HEK293 (cell line): ENCODE measurements around the gene PRAC1.

ENCODE experiments used
- CTCF ChIA-PET: fragments of 350-600 bp; formaldehyde crosslinking; extraction: SDS; loops from one replicate; lab custom pipeline; 2021; ENCODE audit warnings: antibody characterized with exemption; lab: Yijun Ruan, JAX
- POLR2A ChIA-PET: fragments of 300-600 bp; formaldehyde crosslinking; extraction: SDS; loops from one replicate; lab custom pipeline; 2020; ENCODE audit warnings: antibody characterized with exemption, inconsistent platforms; lab: Yijun Ruan, JAX
- H3K27ac ChIP-seq: fragments of 200-500 bp; sonication (Bioruptor generic); 2 replicates; pipeline ENCODE4 v1.5.1; 2014; ENCODE audit warnings: low read depth, low read length, control low read depth, inconsistent platforms; ENCODE audit errors: extremely low read depth
- H3K36me3 ChIP-seq, 2 experiments: fragments of 200-500 bp in 1 of 2; sonication (Bioruptor generic) in 1 of 2; 1 replicate in 1 of 2; 2 replicates in 1 of 2; pipeline ENCODE4 v1.5.1; 2014 to 2017; ENCODE audit warnings: inconsistent platforms in 2 of 2, low read length in 2 of 2; ENCODE audit not compliant: control insufficient read depth in 2 of 2, insufficient read depth in 1 of 2
- H3K4me1 ChIP-seq: fragments of 200-500 bp; sonication (Bioruptor generic); 2 replicates; pipeline ENCODE4 v1.5.1; 2014; ENCODE audit warnings: mild to moderate bottlenecking, low read length, inconsistent platforms; ENCODE audit not compliant: control insufficient read depth, insufficient read depth
- H3K4me3 ChIP-seq: 2 replicates; pipeline ENCODE4 v1.5.1; 2011; ENCODE audit warnings: low read depth, mild to moderate bottlenecking, control low read depth, low read length, moderate library complexity
- H3K9me3 ChIP-seq: fragments of 200-500 bp; sonication (Bioruptor generic); 2 replicates; pipeline ENCODE4 v1.5.1; 2014; ENCODE audit warnings: low read depth, low read length, inconsistent platforms; ENCODE audit not compliant: control insufficient read depth, insufficient read depth
- CTCF ChIP-seq: fragments of 450-650 bp; formaldehyde crosslinking; IDR thresholded peaks from 2 replicates; pipeline ENCODE4 v1.5.1; 2016; ENCODE audit warnings: missing biosample characterization, missing genetic modification characterization
- HOXC10 ChIP-seq: sonication (generic); formaldehyde crosslinking; IDR thresholded peaks from 2 replicates; pipeline ENCODE4 v1.8.1; 2023; ENCODE audit warnings: mild to moderate bottlenecking, missing genetic modification reagents
- HOXD13 ChIP-seq: sonication (generic); formaldehyde crosslinking; IDR thresholded peaks from 2 replicates; pipeline ENCODE4 v1.8.0; 2022; ENCODE audit warnings: missing genetic modification reagents, borderline replicate concordance
- KLF17 ChIP-seq: fragments of 450-650 bp; formaldehyde crosslinking; IDR thresholded peaks from 2 replicates; pipeline ENCODE4 v1.5.1; 2016; ENCODE audit warnings: missing biosample characterization, missing genetic modification characterization
- KLF9 ChIP-seq: fragments of 450-650 bp; formaldehyde crosslinking; IDR thresholded peaks from 2 replicates; pipeline ENCODE4 v1.5.1; 2016; ENCODE audit warnings: missing biosample characterization, missing genetic modification characterization, low read depth
- REPIN1 ChIP-seq: fragments of 450-650 bp; formaldehyde crosslinking; IDR thresholded peaks from 2 replicates; pipeline ENCODE4 v1.5.1; 2017; ENCODE audit warnings: missing biosample characterization, missing genetic modification characterization, low read depth
- YY2 ChIP-seq: fragments of 450-650 bp; formaldehyde crosslinking; IDR thresholded peaks from 2 replicates; pipeline ENCODE4 v1.5.1; 2016; ENCODE audit warnings: missing biosample characterization, missing genetic modification characterization
- ZBTB26 ChIP-seq: fragments of 450-650 bp; formaldehyde crosslinking; optimal IDR thresholded peaks from 2 replicates; pipeline ENCODE3; 2016; ENCODE audit warnings: missing biosample characterization, mild to moderate bottlenecking, missing genetic modification characterization
- ZBTB48 ChIP-seq: fragments of 450-650 bp; formaldehyde crosslinking; IDR thresholded peaks from 2 replicates; pipeline ENCODE4 v1.5.1; 2016; ENCODE audit warnings: missing biosample characterization, missing genetic modification characterization
- ZBTB7A ChIP-seq: fragments of 450-650 bp; formaldehyde crosslinking; IDR thresholded peaks from 2 replicates; pipeline ENCODE4 v1.5.1; 2016; ENCODE audit warnings: low read depth, missing biosample characterization, missing genetic modification characterization
- ZEB2 ChIP-seq: fragments of 450-650 bp; formaldehyde crosslinking; IDR thresholded peaks from 2 replicates; pipeline ENCODE4 v1.5.1; 2016; ENCODE audit warnings: missing biosample characterization, missing genetic modification characterization
- ZFP69B ChIP-seq: fragments of 450-650 bp; formaldehyde crosslinking; IDR thresholded peaks from 2 replicates; pipeline ENCODE4 v1.5.1; 2016; ENCODE audit warnings: missing biosample characterization, missing genetic modification characterization
- ZNF112 ChIP-seq: fragments of 450-650 bp; formaldehyde crosslinking; IDR thresholded peaks from 2 replicates; pipeline ENCODE4 v1.5.0; 2017; ENCODE audit warnings: missing biosample characterization, missing genetic modification characterization
- ZNF2 ChIP-seq: fragments of 450-650 bp; formaldehyde crosslinking; IDR thresholded peaks from 2 replicates; pipeline ENCODE4 v1.5.1; 2016; ENCODE audit warnings: missing biosample characterization, missing genetic modification characterization
- ZNF362 ChIP-seq: fragments of 450-650 bp; formaldehyde crosslinking; IDR thresholded peaks from 2 replicates; pipeline ENCODE4 v1.5.1; 2016; ENCODE audit warnings: missing biosample characterization, missing genetic modification characterization
- ZNF366 ChIP-seq: fragments of 450-650 bp; formaldehyde crosslinking; conservative IDR thresholded peaks from 2 replicates; pipeline ENCODE4 v1.5.1; 2016; ENCODE audit warnings: missing biosample characterization, missing genetic modification characterization
- ZNF529 ChIP-seq: fragments of 450-650 bp; formaldehyde crosslinking; IDR thresholded peaks from 2 replicates; pipeline ENCODE4 v1.5.1; 2017; ENCODE audit warnings: missing genetic modification characterization, missing biosample characterization; ENCODE audit not compliant: insufficient replicate concordance
- ZNF561 ChIP-seq: fragments of 450-650 bp; IDR thresholded peaks from 2 replicates; pipeline ENCODE4 v1.5.1; 2018; ENCODE audit warnings: missing biosample characterization, missing genetic modification characterization, borderline replicate concordance
- ZNF571 ChIP-seq: fragments of 450-650 bp; formaldehyde crosslinking; IDR thresholded peaks from 2 replicates; pipeline ENCODE4 v1.5.0; 2017; ENCODE audit warnings: missing biosample characterization, missing genetic modification characterization
- ZNF600 ChIP-seq: fragments of 450-650 bp; formaldehyde crosslinking; IDR thresholded peaks from 2 replicates; pipeline ENCODE4 v1.5.1; 2016; ENCODE audit warnings: missing biosample characterization, missing genetic modification characterization
- ZNF658 ChIP-seq: fragments of 450-650 bp; formaldehyde crosslinking; IDR thresholded peaks from 2 replicates; pipeline ENCODE4; 2016; ENCODE audit warnings: missing biosample characterization, missing genetic modification characterization
- ZNF664 ChIP-seq: fragments of 450-650 bp; formaldehyde crosslinking; IDR thresholded peaks from 2 replicates; pipeline ENCODE4 v1.5.1; 2016; ENCODE audit warnings: missing biosample characterization, missing genetic modification characterization
- ZNF785 ChIP-seq: fragments of 450-650 bp; formaldehyde crosslinking; IDR thresholded peaks from 2 replicates; pipeline ENCODE4 v1.5.1; 2016; ENCODE audit warnings: missing biosample characterization, missing genetic modification characterization
- ZNF843 ChIP-seq: fragments of 450-650 bp; formaldehyde crosslinking; IDR thresholded peaks from 2 replicates; pipeline ENCODE4 v1.5.1; 2016; ENCODE audit warnings: missing biosample characterization, missing genetic modification characterization
- TF ChIP-seq, protein P1 (sequence below): fragments of 450-650 bp; formaldehyde crosslinking; IDR thresholded peaks from 2 replicates; pipeline ENCODE4 v1.5.1; 2016; ENCODE audit warnings: missing biosample characterization, missing genetic modification characterization
- TF ChIP-seq, protein P2 (sequence below): fragments of 450-650 bp; formaldehyde crosslinking; IDR thresholded peaks from 2 replicates; pipeline ENCODE4 v1.5.1; 2017; ENCODE audit warnings: missing biosample characterization, missing genetic modification characterization

PRAC1 gene

DNA sequence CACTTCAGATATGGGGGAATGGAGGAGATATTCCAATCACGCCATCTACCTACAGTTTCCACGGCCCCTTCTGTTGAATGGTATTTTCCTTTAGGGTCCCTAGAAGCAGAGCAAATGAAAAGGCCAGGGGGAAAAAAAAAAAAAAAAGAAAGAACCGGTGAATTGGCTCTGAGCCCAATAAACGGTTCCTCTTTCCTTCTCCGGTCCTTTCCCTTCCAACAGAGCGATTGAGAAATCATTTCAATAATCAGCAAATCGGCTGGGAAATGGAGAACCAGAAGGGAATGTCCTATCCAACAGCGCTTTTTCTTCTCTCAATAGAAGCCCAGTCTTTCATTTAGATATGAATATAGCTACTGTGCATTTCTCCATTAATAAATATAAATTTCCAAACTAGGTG, 33.0 kb upstream of the PRAC1 start:
- Histone ChIP-seq H3K36me3 (no peaks in the 10 kb centered on the region), H3K9me3 (no peaks in the 10 kb centered on the region), H3K27ac (no peak overlapping the region), H3K4me3 (no peak overlapping the region), H3K4me1 (no peaks in the 10 kb centered on the region)
- no peak for TF ChIP-seq ZBTB26 (tag by site-specific recombination)
- TF ChIP-seq, protein P1, sequence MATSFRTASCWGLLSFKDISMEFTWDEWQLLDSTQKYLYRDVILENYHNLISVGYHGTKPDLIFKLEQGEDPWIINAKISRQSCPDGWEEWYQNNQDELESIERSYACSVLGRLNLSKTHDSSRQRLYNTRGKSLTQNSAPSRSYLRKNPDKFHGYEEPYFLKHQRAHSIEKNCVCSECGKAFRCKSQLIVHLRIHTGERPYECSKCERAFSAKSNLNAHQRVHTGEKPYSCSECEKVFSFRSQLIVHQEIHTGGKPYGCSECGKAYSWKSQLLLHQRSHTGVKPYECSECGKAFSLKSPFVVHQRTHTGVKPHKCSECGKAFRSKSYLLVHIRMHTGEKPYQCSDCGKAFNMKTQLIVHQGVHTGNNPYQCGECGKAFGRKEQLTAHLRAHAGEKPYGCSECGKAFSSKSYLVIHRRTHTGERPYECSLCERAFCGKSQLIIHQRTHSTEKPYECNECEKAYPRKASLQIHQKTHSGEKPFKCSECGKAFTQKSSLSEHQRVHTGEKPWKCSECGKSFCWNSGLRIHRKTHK (tag by site-specific recombination) = no peak
- TF ChIP-seq, protein P2, sequence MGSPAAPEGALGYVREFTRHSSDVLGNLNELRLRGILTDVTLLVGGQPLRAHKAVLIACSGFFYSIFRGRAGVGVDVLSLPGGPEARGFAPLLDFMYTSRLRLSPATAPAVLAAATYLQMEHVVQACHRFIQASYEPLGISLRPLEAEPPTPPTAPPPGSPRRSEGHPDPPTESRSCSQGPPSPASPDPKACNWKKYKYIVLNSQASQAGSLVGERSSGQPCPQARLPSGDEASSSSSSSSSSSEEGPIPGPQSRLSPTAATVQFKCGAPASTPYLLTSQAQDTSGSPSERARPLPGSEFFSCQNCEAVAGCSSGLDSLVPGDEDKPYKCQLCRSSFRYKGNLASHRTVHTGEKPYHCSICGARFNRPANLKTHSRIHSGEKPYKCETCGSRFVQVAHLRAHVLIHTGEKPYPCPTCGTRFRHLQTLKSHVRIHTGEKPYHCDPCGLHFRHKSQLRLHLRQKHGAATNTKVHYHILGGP (tag by site-specific recombination) = no peak
- TF ChIP-seq CTCF (tag by site-specific recombination) = no peak
- TF ChIP-seq ZNF362 (tag by site-specific recombination) = no peak
- no peak for TF ChIP-seq KLF9 (tag by site-specific recombination)
- TF ChIP-seq ZNF366 (tag by site-specific recombination) = no peak
- no peak for TF ChIP-seq ZNF664 (tag by site-specific recombination)
- no peak for TF ChIP-seq ZEB2 (tag by site-specific recombination)
- no peak for TF ChIP-seq REPIN1 (tag by site-specific recombination)
- no peak for TF ChIP-seq ZNF112 (tag by site-specific recombination)
- CTCF ChIA-PET = interaction anchor here (0.6 to 0.9 kb wide), 2 partner anchors 36 to 279 kb away, joined by 3 read pairs; no protein-coding TSS in a partner anchor
- POLR2A ChIA-PET = no interaction called here

- POLR2A ChIA-PET = interaction anchor here (0.6 kb wide), 1 partner anchor 41 kb away, joined by 3 read pairs; no protein-coding TSS in a partner anchor
- no peak for TF ChIP-seq ZNF785 (tag by site-specific recombination)
- TF ChIP-seq ZNF561 = no peak
- TF ChIP-seq ZNF658 (tag by site-specific recombination) = no peak
- TF ChIP-seq ZNF2 (tag by site-specific recombination) = no peak
- TF ChIP-seq ZBTB48 (tag by site-specific recombination) = no peak
- TF ChIP-seq ZNF571 = no peak
- no peak for TF ChIP-seq HOXC10 (CRISPR knock-in tag)
- TF ChIP-seq ZNF600 (tag by site-specific recombination) = no peak
- no peak for TF ChIP-seq ZFP69B
- TF ChIP-seq KLF17 (tag by site-specific recombination) = no peak
- no peak for TF ChIP-seq YY2 (tag by site-specific recombination)
- no peak for TF ChIP-seq ZBTB7A (tag by site-specific recombination)
- no peak for TF ChIP-seq ZNF529 (tag by site-specific recombination)
- no peak for TF ChIP-seq ZNF843 (tag by site-specific recombination)
- TF ChIP-seq HOXD13 = no peak
Measured at GRCh38 chr17:48754500-48755261, 32.4 kb upstream of the PRAC1 start.

More at GRCh38 chr17:48754500-48755261, 32.4 kb upstream of the PRAC1 start:
- Histone ChIP-seq H3K27ac (no peak overlapping the region), H3K9me3 (no peaks in the 10 kb centered on the region), H3K36me3 (no peaks in the 10 kb centered on the region), H3K4me3 (no peak overlapping the region), H3K4me1 (no peaks in the 10 kb centered on the region)
- CTCF ChIA-PET = interaction anchor here (0.6 kb wide), 1 partner anchor 279 kb away, joined by 3 read pairs; no protein-coding TSS in a partner anchor
